Measurements from ENCODE around the gene SOX11. TPM values are rescaled to one million over a fixed set of nuclear protein-coding genes. Genes with fewer than 3 reads are reported as not detected.
A peak's percentile ranks its signal among the peaks of the same experiment; 100 is the strongest.

SOX11 gene
- total RNA-seq, 1 donor from 2014 or later, result 576 TPM

DNA sequence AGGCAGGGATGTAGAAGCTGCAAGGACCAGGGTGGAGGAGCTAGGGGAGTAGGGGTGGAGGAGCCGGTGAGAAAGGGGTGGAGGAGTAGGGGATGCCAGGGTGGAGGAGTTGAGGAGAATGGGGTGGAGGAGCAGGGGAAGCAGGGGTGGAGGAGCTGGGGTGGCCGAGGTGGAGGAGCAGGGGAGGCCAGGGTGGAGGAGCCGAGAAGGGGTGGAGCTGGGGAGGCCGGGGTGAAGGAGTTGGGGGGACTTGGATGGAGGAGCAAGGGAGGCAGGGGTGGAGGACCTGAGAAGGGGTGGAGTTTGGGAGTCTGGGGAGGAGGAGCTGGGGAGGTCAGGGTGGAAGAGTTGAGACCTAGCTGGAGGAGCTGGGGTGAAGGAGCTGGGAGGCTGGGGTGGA, 13.3 kb downstream of the SOX11 start:
- Mint-ChIP-seq H3K27ac (ENCODE audit: unreplicated experiment) (no peak overlapping the region), H3K4me1 (ENCODE audit: low read depth, unreplicated experiment) (peaks cover 19% of the 10 kb centered on the region), H3K27me3 (ENCODE audit: unreplicated experiment) (peaks cover 12% of the 10 kb centered on the region), H3K4me3 (ENCODE audit: unreplicated experiment) (no peak overlapping the region), H3K36me3 (ENCODE audit: unreplicated experiment) (peaks cover 6% of the 10 kb centered on the region), H3K9me3 (ENCODE audit: unreplicated experiment) (peaks cover 14% of the 10 kb centered on the region)
- TF ChIP-seq, protein P1, sequence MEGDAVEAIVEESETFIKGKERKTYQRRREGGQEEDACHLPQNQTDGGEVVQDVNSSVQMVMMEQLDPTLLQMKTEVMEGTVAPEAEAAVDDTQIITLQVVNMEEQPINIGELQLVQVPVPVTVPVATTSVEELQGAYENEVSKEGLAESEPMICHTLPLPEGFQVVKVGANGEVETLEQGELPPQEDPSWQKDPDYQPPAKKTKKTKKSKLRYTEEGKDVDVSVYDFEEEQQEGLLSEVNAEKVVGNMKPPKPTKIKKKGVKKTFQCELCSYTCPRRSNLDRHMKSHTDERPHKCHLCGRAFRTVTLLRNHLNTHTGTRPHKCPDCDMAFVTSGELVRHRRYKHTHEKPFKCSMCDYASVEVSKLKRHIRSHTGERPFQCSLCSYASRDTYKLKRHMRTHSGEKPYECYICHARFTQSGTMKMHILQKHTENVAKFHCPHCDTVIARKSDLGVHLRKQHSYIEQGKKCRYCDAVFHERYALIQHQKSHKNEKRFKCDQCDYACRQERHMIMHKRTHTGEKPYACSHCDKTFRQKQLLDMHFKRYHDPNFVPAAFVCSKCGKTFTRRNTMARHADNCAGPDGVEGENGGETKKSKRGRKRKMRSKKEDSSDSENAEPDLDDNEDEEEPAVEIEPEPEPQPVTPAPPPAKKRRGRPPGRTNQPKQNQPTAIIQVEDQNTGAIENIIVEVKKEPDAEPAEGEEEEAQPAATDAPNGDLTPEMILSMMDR (IDR thresholded peaks at IDR 0.05; ENCODE audit: partially characterized antibody, unreplicated experiment), result no peak
- no peak for DNase-seq

DNA sequence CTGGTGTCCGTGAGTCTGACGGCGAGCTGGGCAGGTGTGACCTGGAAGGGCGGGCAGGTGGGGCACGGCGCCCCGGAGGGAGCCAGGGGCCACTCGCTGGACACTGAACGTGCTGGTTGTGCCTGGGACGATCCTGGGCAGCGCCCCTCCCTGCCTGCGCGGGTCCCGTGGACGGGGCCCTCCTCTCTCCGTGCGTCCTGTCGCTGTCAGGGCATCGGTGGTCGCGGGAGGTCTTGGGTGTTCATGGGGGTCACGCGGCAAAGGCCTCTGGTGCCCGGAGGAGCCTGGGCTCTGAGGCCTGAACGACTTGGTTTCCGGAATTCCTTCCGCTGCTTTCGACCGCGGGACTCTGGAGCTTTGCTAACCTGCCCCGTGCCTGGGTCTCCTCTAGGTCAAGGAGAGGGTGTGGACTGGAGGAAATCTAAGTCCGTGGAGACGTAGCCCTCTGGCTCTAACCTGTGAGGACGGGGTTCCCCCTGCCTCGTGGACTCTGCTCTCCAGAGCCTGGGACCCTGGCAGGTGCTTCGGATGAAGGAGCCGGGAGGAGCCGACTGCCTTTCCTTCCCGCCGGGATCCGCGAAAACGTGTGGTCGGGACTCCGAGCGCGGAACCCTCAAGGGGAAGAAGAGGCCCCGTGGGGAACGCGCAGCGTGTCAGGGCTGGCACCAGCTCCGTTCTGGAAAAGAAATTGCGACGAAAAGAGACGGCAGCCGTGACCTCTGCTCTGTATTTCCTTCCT, 14.7 kb downstream of the SOX11 start:
- Mint-ChIP-seq H3K36me3 (ENCODE audit: unreplicated experiment) (peaks cover 6% of the 10 kb centered on the region), H3K9me3 (ENCODE audit: unreplicated experiment) (peaks cover 10% of the 10 kb centered on the region), H3K27me3 (ENCODE audit: unreplicated experiment) (peaks cover 7% of the 10 kb centered on the region), H3K27ac (ENCODE audit: unreplicated experiment) (no peak overlapping the region), H3K4me3 (ENCODE audit: unreplicated experiment) (no peak overlapping the region), H3K4me1 (ENCODE audit: low read depth, unreplicated experiment) (peaks cover 7% of the 10 kb centered on the region)
- DNase-seq, result peak; percentile 22
- TF ChIP-seq, protein P1 (IDR thresholded peaks at IDR 0.05; ENCODE audit: partially characterized antibody, unreplicated experiment), result no peak

DNA sequence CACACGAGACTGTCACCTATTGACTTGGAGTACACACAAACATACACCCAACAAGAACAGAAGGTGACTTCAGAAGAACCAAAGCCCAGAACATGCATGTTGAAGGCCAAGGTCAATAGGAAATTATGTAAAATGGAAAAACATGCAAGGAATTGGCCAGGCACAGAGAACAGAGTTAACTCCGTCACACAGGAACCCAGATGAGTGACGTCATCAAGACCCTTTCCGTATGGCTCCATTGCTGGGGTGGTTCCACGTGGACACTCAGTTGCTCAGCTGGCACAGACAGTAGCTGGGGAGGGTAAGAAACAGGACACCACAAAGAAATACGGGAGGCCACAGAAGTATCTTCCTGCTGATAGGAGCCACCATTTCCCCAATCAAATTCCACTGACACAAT, 18.4 kb downstream of the SOX11 start:
- no peaks in the 10 kb centered on the region for H3K27me3 Mint-ChIP-seq (ENCODE audit: unreplicated experiment)
- H3K4me3 Mint-ChIP-seq (ENCODE audit: unreplicated experiment), result no peak overlapping the region
- TF ChIP-seq, protein P1 (IDR thresholded peaks at IDR 0.05; ENCODE audit: partially characterized antibody, unreplicated experiment), result no peak
- DNase-seq, result no peak
- peaks cover 1% of the 10 kb centered on the region for H3K4me1 Mint-ChIP-seq (ENCODE audit: low read depth, unreplicated experiment)
- H3K36me3 Mint-ChIP-seq (ENCODE audit: unreplicated experiment), result no peaks in the 10 kb centered on the region
- no peak overlapping the region for H3K27ac Mint-ChIP-seq (ENCODE audit: unreplicated experiment)
- H3K9me3 Mint-ChIP-seq (ENCODE audit: unreplicated experiment), result peaks cover 3% of the 10 kb centered on the region

DNA sequence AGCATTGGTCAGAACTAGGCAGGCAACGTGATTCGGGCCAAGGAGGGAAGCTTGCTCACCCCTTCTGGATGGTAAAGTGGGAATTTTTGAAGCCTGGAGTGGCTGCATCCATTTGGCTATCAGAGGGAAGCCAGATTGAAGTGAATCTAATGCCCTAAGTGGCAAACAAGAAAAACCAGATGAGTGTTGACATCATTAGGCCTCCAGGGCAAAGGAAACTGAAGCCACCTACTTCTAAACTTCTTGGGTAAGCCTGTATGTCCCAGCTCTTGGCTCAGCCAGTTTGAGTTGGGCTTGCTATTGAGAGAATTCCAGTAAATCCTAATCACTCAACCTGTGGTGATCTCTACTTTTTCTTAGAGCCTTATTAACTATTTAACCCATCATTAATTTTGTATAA, 20.9 kb downstream of the SOX11 start:
- no peak for DNase-seq
- Mint-ChIP-seq H3K36me3 (ENCODE audit: unreplicated experiment) (no peaks in the 10 kb centered on the region), H3K27ac (ENCODE audit: unreplicated experiment) (no peak overlapping the region), H3K4me1 (ENCODE audit: low read depth, unreplicated experiment) (peaks cover 1% of the 10 kb centered on the region), H3K27me3 (ENCODE audit: unreplicated experiment) (no peaks in the 10 kb centered on the region), H3K4me3 (ENCODE audit: unreplicated experiment) (no peak overlapping the region), H3K9me3 (ENCODE audit: unreplicated experiment) (peaks cover 3% of the 10 kb centered on the region)
- TF ChIP-seq, protein P1 (IDR thresholded peaks at IDR 0.05; ENCODE audit: partially characterized antibody, unreplicated experiment), result no peak

DNA sequence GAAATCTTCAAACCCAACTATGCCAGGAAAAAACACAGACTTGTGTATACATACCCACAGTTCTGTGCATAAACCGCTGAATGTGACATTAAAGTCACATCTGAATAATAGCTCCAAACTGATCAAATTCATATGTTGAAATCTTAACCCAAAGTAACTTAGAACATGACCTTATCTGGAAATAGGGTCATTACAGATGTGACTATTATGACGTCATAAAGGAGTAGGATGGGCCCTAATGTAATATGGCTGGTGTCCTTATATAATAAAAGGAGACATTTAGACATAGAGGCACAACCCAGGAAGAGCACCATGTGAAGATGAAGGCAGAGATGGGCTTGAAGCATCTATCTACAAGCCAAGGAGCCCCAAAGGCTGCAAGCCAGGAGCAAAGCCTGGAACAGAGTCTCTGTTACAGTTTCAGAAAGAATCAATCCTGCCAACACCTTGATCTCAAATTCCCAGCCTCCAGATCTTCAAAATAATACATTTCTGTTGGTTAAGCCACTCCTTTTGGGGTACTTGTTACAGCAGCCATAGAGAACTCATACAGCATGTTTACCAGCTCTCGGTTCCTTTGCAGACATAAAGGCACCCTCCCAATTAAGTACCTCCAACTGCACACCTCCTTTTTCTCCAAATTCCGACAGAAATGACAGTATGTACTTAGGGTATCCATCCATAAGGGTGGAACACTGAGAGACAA, 27.6 kb downstream of the SOX11 start:
- peaks cover 9% of the 10 kb centered on the region for H3K36me3 Mint-ChIP-seq (ENCODE audit: unreplicated experiment)
- TF ChIP-seq, protein P1 (IDR thresholded peaks at IDR 0.05; ENCODE audit: partially characterized antibody, unreplicated experiment), result no peak
- H3K27ac Mint-ChIP-seq (ENCODE audit: unreplicated experiment), result no peak overlapping the region
- no peak overlapping the region for H3K4me3 Mint-ChIP-seq (ENCODE audit: unreplicated experiment)
- peaks cover 3% of the 10 kb centered on the region for H3K9me3 Mint-ChIP-seq (ENCODE audit: unreplicated experiment)
- H3K4me1 Mint-ChIP-seq (ENCODE audit: low read depth, unreplicated experiment), result peaks cover 3% of the 10 kb centered on the region
- no peak for DNase-seq
- peaks cover 2% of the 10 kb centered on the region for H3K27me3 Mint-ChIP-seq (ENCODE audit: unreplicated experiment)

All from glutamatergic neuron (in vitro differentiated cells).